Mesenchymal stem cell (in vitro differentiated cells and primary cell): ENCODE results near the gene PAQR8.

Experiments used
- DNase-seq: peaks from one replicate; pipeline ENCODE4 v3.0.0-alpha.2; 2013
- H2AFZ ChIP-seq: one replicate; pipeline ENCODE4 v1.6.1; 2013; ENCODE audit warnings: low read depth, mild to moderate bottlenecking, control low read depth, inconsistent platforms, low read length, moderate library complexity
- H2AK5ac ChIP-seq: 2 replicates; pipeline ENCODE4 v1.6.1; 2013; ENCODE audit warnings: low read length, moderate library complexity, mild to moderate bottlenecking, inconsistent platforms; ENCODE audit not compliant: severe bottlenecking
- H2BK120ac ChIP-seq: one replicate; pipeline ENCODE4 v1.6.1; 2013; ENCODE audit warnings: low read depth, mild to moderate bottlenecking, inconsistent platforms, low read length, moderate library complexity
- H2BK12ac ChIP-seq, 2 experiments: one replicate each; pipeline ENCODE4 v1.6.1; 2013; ENCODE audit warnings: inconsistent platforms in 2 of 2, low read length in 2 of 2, mild to moderate bottlenecking in 2 of 2, moderate library complexity in 2 of 2, control low read depth in 1 of 2
- H2BK15ac ChIP-seq: one replicate; pipeline ENCODE4 v1.6.1; 2013; ENCODE audit warnings: mild to moderate bottlenecking, low read depth, inconsistent platforms; ENCODE audit not compliant: poor library complexity, severe bottlenecking
- H2BK5ac ChIP-seq: 2 replicates; pipeline ENCODE4 v1.6.1; 2013; ENCODE audit warnings: low read depth, mild to moderate bottlenecking, low read length, control low read depth, inconsistent platforms; ENCODE audit not compliant: poor library complexity, severe bottlenecking
- H3K14ac ChIP-seq, 2 experiments: one replicate each; pipeline ENCODE4 v1.6.1; 2013; ENCODE audit warnings: inconsistent platforms in 2 of 2, low read length in 2 of 2, control low read depth in 1 of 2, mild to moderate bottlenecking in 1 of 2, moderate library complexity in 1 of 2
- H3K18ac ChIP-seq, 2 experiments: one replicate each; pipeline ENCODE4 v1.6.1; 2013; ENCODE audit warnings: inconsistent platforms in 2 of 2, low read length in 2 of 2, control low read depth in 1 of 2, low read depth in 1 of 2, mild to moderate bottlenecking in 1 of 2
- H3K23ac ChIP-seq, 2 experiments: one replicate each; pipeline ENCODE4 v1.6.1; 2013; ENCODE audit warnings: inconsistent platforms in 2 of 2, low read length in 2 of 2, mild to moderate bottlenecking in 2 of 2, moderate library complexity in 2 of 2, control low read depth in 1 of 2
- H3K27ac ChIP-seq: 2 replicates; pipeline ENCODE4 v1.5.1; 2013; ENCODE audit warnings: mild to moderate bottlenecking, moderate library complexity, low read length, control low read depth, inconsistent platforms; ENCODE audit not compliant: poor library complexity, severe bottlenecking
- H3K27me3 ChIP-seq, 2 experiments: 2 replicates each; pipeline versions ENCODE4 v1.6.1 to v1.7.0; 2013; ENCODE audit warnings: low read length in 2 of 2, mild to moderate bottlenecking in 2 of 2, moderate library complexity in 2 of 2, control low read depth in 1 of 2, inconsistent platforms in 1 of 2; ENCODE audit not compliant: control insufficient read depth in 1 of 2, insufficient read depth in 1 of 2
- H3K36me3 ChIP-seq, 2 experiments: 2 replicates each; pipeline versions ENCODE4 v1.6.1 to v1.7.0; 2013; ENCODE audit warnings: low read length in 2 of 2, control low read depth in 1 of 2, inconsistent platforms in 1 of 2, low read depth in 1 of 2, mild to moderate bottlenecking in 1 of 2; ENCODE audit not compliant: insufficient read depth in 2 of 2, control insufficient read depth in 1 of 2
- H3K4ac ChIP-seq, 2 experiments: one replicate each; pipeline ENCODE4 v1.6.1; 2013; ENCODE audit warnings: inconsistent platforms in 2 of 2, low read length in 2 of 2, mild to moderate bottlenecking in 2 of 2, moderate library complexity in 2 of 2, control low read depth in 1 of 2, low read depth in 1 of 2
- H3K4me1 ChIP-seq: 2 replicates; pipeline ENCODE4 v1.6.1; 2013; ENCODE audit warnings: low read depth, low read length, control low read depth; ENCODE audit not compliant: control insufficient read depth, insufficient read depth
- H3K4me2 ChIP-seq: 2 replicates; pipeline ENCODE4 v1.6.1; 2013; ENCODE audit warnings: low read length, mild to moderate bottlenecking, inconsistent platforms; ENCODE audit not compliant: poor library complexity, severe bottlenecking
- H3K4me3 ChIP-seq, 2 experiments: 2 replicates each; pipeline versions ENCODE4 v1.5.1 to v1.7.0; 2013; ENCODE audit warnings: low read length in 2 of 2, mild to moderate bottlenecking in 2 of 2, control low read depth in 1 of 2, low read depth in 1 of 2; ENCODE audit not compliant: insufficient read depth in 1 of 2
- H3K79me1 ChIP-seq: replicated peaks from 2 replicates; pipeline ENCODE4 v1.6.1; 2013; ENCODE audit warnings: mild to moderate bottlenecking, control low read depth, low read length, inconsistent platforms; ENCODE audit not compliant: poor library complexity, severe bottlenecking
- H3K9ac ChIP-seq: 2 replicates; pipeline ENCODE4 v1.7.0; 2013; ENCODE audit warnings: mild to moderate bottlenecking, low read length, moderate library complexity
- H3K9me3 ChIP-seq: 2 replicates; pipeline ENCODE4 v1.7.0; 2013; ENCODE audit warnings: mild to moderate bottlenecking, low read length; ENCODE audit not compliant: control insufficient read depth
- H4K8ac ChIP-seq: one replicate; pipeline ENCODE4 v1.6.1; 2013; ENCODE audit warnings: inconsistent platforms, mild to moderate bottlenecking, low read length, moderate library complexity
- H4K91ac ChIP-seq: one replicate; pipeline ENCODE4 v1.6.1; 2013; ENCODE audit warnings: mild to moderate bottlenecking, low read length, inconsistent platforms
- WGBS: methylation state at CpG from one replicate; pipeline ENCODE4 v1.1.7; 2013; ENCODE audit warnings: mixed read lengths; 5-methylcytosine and 5-hydroxymethylcytosine counted together

The PAQR8 gene

GRCh38 chr6:52409499-52409898 is 47.5 kb downstream of the PAQR8 start:
- Histone ChIP-seq H3K23ac (no peak overlapping the region), H3K4me1 (no peaks in the 10 kb centered on the region), H2BK120ac (no peak overlapping the region), H3K27ac (no peak overlapping the region), H2BK15ac (no peak overlapping the region), H3K4me2 (no peak overlapping the region), H4K91ac (no peak overlapping the region), H2AK5ac (no peak overlapping the region), H3K27me3 (no peaks in the 10 kb centered on the region), H4K8ac (no peak overlapping the region), H2AFZ (no peak overlapping the region), H3K9me3 (no peaks in the 10 kb centered on the region), H3K4me3 (no peak overlapping the region), H3K79me1 (peaks cover 16% of the 10 kb centered on the region), H3K36me3 (no peaks in the 10 kb centered on the region), H3K9ac (peak overlapping the region; percentile 3), H2BK12ac (no peak overlapping the region), H3K18ac (no peak overlapping the region), H3K14ac (no peak overlapping the region), H3K4ac (no peak overlapping the region), H2BK5ac (no peak overlapping the region)
- DNase-seq: no peak
- no CpG with 5 or more reads among the region's 1 CpG for WGBS

GRCh38 chr6:52410979-52411378 is 49.0 kb downstream of the PAQR8 start:
- Histone ChIP-seq H3K27ac (no peak overlapping the region), H2BK15ac (no peak overlapping the region), H3K4ac (no peak overlapping the region), H3K27me3 (no peaks in the 10 kb centered on the region), H3K36me3 (no peaks in the 10 kb centered on the region), H2BK120ac (no peak overlapping the region), H4K91ac (no peak overlapping the region), H3K4me3 (no peak overlapping the region), H2BK12ac (no peak overlapping the region), H3K14ac (no peak overlapping the region), H2BK5ac (no peak overlapping the region), H3K23ac (no peak overlapping the region), H2AFZ (no peak overlapping the region), H4K8ac (no peak overlapping the region), H3K9me3 (no peaks in the 10 kb centered on the region), H3K4me1 (no peaks in the 10 kb centered on the region), H3K9ac (no peak overlapping the region), H3K79me1 (peaks cover 13% of the 10 kb centered on the region), H2AK5ac (no peak overlapping the region), H3K4me2 (no peak overlapping the region), H3K18ac (no peak overlapping the region)
- DNase-seq: peak; percentile 65

GRCh38 chr6:52411911-52412310 is 50.0 kb downstream of the PAQR8 start:
- no peak overlapping the region for H3K18ac ChIP-seq
- H3K27ac ChIP-seq: no peak overlapping the region
- no peak overlapping the region for H4K91ac ChIP-seq
- no peak overlapping the region for H3K23ac ChIP-seq
- no peak overlapping the region for H2BK15ac ChIP-seq
- peaks cover 13% of the 10 kb centered on the region for H3K79me1 ChIP-seq
- no peaks in the 10 kb centered on the region for H3K9me3 ChIP-seq
- H2BK12ac ChIP-seq: no peak overlapping the region
- H3K36me3 ChIP-seq: no peaks in the 10 kb centered on the region
- H3K27me3 ChIP-seq: no peaks in the 10 kb centered on the region
- no peak overlapping the region for H3K4me3 ChIP-seq
- no peak overlapping the region for H4K8ac ChIP-seq
- H2AK5ac ChIP-seq: no peak overlapping the region
- no peak overlapping the region for H2BK5ac ChIP-seq
- H2AFZ ChIP-seq: no peak overlapping the region
- DNase-seq: no peak
- H3K4me2 ChIP-seq: no peak overlapping the region
- H3K14ac ChIP-seq: no peak overlapping the region
- 81% methylated on average over 1 of the region's 4 CpGs for WGBS
- H2BK120ac ChIP-seq: no peak overlapping the region
- H3K4ac ChIP-seq: no peak overlapping the region
- H3K9ac ChIP-seq: no peak overlapping the region
- H3K4me1 ChIP-seq: peaks cover 2% of the 10 kb centered on the region

GRCh38 chr6:52415333-52415732 is 53.4 kb downstream of the PAQR8 start:
- no peaks in the 10 kb centered on the region for H3K27me3 ChIP-seq
- H3K79me1 ChIP-seq: peaks cover 6% of the 10 kb centered on the region
- no peaks in the 10 kb centered on the region for H3K9me3 ChIP-seq
- H4K8ac ChIP-seq: no peak overlapping the region
- no peak overlapping the region for H2BK5ac ChIP-seq
- no peak for DNase-seq
- no peak overlapping the region for H2BK12ac ChIP-seq
- H3K4me2 ChIP-seq: no peak overlapping the region
- peak overlapping the region; percentile 76 for H3K9ac ChIP-seq
- no peak overlapping the region for H2AFZ ChIP-seq
- H3K14ac ChIP-seq: no peak overlapping the region
- H4K91ac ChIP-seq: no peak overlapping the region
- no peak overlapping the region for H2BK15ac ChIP-seq
- 92% methylated on average over 1 of the region's 1 CpG for WGBS
- no peak overlapping the region for H3K18ac ChIP-seq
- no peak overlapping the region for H3K27ac ChIP-seq
- no peaks in the 10 kb centered on the region for H3K36me3 ChIP-seq
- H2AK5ac ChIP-seq: no peak overlapping the region
- H3K4me3 ChIP-seq: no peak overlapping the region
- peaks cover 7% of the 10 kb centered on the region for H3K4me1 ChIP-seq
- H3K4ac ChIP-seq: peak overlapping the region in 1 of 2 experiments; percentile 71
- no peak overlapping the region for H3K23ac ChIP-seq
- no peak overlapping the region for H2BK120ac ChIP-seq
